ENCODE measurements around the gene TTLL6.
A peak's percentile ranks its signal among the peaks of the same experiment; 100 is the strongest.
"Not testable (repeated sequence)": the region's sequence is repeated elsewhere in the genome, so short reads cannot be mapped to it uniquely, and the experiment has no call there.

Gene TTLL6

DNA sequence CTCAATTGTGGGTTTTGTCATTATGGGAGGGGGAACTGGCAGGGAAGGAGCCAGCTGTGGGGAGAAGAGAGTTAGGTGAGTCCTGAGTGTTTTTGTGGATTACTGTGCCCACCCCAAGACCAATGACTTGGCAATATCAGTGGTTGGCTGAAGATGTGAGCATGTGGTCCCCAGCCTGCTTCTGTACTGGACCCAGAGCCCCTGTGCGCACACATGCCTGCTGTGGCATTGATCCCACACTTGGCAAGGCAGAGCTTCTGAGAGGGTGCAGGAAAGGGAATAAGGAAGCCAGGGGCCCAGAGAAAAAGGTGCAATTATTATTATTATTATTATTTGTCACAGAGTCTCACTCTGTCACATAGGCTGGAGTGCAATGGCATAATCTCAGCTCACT is 96.0 kb downstream of the TTLL6 start:
- no peak for DNase-seq

DNA sequence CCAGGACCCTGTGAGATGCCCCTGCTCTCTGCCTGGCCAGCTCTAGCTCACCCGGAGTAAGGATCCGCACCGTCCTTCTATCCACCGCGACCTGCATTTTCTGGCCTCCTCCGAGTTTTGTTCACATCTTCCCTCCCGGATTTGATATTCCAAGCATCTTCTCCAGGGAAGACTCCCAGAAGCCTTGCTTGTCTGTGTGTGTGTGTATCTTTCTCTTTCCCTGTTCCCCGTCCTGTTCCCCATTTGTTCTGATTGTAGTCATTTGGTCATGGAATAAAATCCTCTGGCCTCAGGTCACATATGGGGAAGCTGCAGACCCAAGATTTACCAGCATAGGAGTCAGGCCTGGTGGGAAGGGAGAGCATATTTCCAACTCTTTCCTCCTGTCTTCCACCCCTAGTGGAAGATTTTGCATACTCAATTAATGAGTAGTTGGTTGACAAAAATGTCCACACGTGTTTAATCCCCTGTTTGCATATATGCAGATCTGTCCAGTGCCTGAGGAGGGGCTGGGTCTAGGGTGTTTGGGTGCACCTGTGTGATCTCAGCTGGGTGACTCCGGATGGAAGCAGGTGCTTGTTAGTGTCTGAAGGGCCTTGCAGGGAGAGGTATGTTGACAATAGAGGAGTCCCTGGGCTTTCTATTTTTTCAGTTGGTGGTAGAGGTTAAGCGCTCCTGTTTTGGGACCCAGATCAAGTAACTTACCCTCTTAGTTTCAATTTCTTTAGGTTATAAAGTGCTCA is 96.6 kb downstream of the TTLL6 start:
- peak; percentile 65 for DNase-seq

DNA sequence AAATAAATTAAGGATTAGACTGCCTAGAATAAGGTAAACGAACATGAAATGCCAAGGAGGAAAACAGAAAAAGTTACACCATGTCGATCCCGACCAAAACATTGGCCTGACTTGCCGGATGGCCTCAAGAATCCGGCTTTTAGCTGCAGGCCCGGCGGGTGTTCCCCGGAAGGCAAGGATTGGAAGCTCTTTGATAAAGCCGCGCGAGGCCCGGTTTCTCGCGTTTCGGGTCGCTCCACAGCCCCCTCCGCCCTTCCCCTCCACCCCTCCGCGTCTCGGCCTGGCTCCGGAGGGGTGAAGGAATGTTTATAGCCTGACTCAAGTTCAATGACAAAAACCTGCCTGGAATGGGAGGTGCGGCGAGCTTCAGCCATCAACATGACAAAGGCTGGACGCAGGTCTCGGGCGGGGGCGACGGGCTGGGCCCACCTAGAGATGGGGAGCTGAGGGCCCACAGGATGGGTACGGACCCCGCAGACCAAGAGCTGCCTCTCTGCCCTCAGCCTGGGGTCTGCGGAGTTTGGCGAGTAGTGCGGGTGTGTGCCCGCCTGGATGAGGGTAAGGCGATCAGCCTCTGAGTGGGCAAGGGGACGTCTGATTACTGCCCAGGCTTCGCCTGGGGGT is 97.3 kb downstream of the TTLL6 start:
- peak; percentile 25 for DNase-seq

DNA sequence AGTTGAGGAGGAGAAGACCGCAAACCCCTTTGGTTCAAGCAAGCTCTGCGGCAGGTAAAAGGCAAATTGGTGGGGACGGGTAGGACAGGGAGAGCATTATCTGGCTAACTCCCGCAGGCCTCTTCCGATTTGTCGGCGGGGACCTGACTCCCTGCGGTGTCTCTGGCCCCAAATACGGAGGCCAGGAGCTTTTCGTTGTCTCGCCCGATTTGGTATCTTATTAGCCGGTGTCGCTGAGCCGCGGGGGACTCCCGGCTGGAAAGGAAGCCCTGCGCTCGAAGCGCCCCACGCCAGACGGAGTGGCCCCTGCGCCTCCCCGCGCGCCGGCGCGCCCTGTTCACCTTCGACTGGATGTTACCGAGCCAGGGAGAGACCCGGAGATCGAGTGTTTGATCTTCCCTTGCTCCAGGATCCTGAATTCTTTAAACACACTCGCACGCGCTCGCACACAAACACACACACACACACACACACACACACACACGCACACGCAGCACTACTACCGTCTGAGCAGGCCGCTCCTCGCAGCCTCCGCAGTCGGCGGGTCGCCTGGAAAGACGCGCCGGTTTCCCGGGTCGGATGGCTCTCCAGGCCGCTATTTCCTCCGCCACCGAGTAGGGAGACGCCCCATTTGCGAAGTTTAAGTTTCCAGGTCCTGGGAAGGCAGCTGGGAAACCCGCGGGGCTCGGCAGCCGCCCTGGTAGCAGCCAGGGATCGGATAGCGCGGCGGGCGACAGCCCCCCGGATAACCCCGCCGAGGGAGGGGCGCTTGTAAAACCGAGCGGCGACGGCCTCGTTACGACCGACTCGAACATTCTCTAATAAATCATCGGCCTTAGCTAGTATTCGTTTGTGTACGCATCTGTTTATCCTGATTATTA is 98.0 kb downstream of the TTLL6 start:
- no peak for DNase-seq

DNA sequence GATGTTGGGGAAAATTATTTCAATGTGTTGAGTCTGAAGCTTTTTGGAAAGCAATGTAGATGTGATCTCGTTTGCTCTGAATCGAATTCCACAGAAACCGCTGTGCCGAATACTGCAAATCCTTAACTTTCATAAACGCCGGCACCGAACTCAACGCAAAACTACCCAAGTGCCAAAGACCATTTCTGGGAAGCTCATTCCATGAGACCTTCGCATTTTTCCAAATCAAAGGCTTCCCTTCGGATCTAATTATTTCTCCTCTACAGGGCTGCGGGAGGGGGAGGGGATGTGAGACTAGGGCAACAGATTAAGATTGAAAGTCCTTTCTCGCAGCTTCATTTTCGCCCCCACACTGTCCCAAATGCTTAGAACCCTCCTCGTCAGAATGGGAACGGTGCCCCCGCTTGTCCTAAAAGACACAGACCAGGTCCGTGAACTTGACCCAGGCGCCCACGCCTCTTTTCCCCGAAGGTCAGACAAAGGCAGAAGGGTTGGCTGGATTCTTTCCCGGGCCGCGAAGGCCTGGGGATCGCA is 98.7 kb downstream of the TTLL6 start:
- no peak for DNase-seq

DNA sequence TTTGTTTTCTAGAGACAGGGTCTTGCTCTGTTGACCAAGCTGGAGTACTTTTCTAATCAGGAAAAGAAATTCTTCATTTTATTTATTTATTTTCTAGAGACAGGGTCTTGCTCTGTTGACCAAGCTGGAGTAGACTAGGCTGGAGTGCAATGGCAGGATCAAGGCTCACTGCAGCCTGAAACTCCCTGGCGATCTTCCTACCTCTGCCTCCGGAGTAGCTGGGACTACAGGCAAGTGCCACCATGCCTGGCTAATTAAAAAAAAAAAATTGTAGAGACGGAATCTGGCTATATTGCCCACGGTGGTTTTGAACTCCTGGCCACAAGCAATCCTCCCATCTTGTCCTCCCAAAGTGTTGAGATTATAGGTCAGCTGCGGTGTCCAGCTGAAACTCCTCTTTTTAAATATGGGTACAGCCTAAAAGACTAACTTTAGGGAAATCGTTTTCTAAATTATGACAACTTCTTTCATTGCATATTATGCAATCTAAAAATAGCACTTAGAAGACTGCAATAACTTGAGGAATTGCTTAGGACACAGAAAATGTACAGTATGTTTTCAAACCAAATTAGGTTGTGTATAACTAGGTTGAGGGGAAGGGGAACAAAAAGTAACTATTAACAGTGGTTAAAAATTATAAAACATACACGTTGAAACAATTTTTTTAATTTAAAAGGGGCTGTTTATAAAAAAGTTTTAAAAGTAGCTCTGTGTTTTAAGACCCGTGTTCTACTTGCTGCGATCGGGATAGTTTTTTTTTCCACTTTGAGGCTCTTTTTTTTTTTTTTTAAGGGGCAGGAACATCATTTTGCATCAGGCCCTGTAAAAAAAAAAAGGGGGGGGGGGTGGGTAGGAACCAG is 99.4 kb downstream of the TTLL6 start:
- no peak for DNase-seq

DNA sequence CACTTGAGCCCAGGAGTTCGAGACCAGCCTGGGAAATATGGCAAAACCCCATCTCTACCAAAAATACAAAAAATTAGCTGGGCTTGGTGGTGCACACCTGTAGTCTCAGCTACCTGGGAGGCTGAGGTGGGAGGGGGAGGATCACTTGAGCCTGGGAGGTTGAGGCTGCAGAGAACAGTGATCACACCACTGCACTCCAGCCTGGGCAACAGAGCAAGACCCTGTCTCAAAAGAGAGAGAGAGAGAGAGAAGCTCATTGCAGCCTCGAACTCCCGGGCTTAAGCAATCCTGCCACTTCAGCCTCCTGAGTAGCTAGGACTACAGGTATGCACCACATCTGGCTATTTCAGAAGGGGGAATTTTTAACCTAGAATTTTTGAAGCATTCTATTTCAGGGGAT is 100.5 kb downstream of the TTLL6 start:
- DNase-seq: not testable (repeated sequence)

DNA sequence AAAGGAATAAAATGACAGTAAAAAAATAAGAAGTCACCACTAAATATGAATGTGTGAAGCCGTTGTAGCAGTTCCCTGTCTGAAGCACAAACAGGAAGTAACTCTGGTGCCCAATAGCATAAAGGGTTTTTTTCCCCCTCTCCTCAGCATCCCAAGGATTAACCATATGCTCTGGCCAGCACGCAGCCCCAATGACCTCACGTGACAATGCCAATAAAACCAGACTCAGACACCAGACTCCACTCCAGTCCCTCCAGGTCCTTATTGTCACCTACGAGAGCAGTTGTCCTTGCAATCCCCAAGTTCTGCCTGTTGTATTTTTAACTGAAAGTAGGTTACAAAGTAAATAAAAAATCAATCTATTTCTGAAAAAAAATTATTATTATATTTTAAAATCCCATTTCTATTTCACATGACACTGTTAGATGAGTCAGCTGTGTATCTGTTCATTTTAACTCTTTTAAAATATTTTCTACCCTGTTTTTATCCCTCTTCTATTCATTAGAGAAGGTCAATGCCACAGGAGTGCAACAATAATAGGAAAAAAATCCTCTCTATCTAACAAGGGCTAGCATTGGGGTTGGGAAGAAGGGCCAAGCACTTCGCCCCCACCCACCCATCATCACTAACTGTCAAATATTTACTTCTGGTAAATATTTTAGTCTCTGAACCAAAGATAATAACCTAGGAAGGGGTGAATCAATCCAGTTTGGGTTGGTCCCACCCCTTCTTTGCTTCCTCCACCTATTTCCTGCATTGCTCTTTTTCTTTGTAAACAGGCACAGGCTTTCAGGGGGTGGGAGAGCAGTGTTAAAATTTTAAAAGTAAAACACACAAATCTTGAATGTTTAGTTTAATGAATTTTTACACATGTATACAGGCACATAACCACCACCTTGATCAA is 101.3 kb downstream of the TTLL6 start:
- peak; percentile 63 for DNase-seq

Measured in NCI-H510A (cell line).